ENCODE results near the gene RNF39. TPM values are rescaled to one million over a fixed set of nuclear protein-coding genes. Genes with fewer than 3 reads are reported as not detected.

The RNF39 gene
- total RNA-seq, 6 experiments from 2014 or later = not detected

DNA sequence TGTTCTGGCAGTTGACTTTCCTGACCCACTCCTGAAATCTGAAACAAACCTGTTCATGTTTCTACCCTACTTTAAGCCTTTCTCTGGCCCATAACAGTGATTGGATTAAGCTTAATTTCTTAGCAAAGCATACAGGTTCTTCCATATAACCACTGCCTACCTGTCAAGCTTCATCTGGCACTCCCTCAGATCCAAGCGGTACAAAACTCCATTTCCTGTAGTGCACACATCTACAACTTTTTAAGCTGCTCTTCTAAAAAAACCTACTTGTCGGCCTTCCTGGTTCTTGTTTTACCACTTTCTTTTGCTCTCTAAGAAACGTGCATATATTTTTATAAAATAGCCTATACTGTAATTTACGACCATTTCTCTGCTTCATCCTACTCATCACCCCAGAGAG, 9.5 kb downstream of the RNF39 start:
- H3K4me3 Mint-ChIP-seq = peak overlapping the region; percentile 99
- H3K4me1 Mint-ChIP-seq (ENCODE audit: low read depth) = peaks cover 49% of the 10 kb centered on the region
- peaks cover 44% of the 10 kb centered on the region for H3K36me3 Mint-ChIP-seq (ENCODE audit: low read depth)
- no peak for DNase-seq
- H3K27ac Mint-ChIP-seq = peak overlapping the region; percentile 99
- peaks cover 9% of the 10 kb centered on the region for H3K27me3 Mint-ChIP-seq (ENCODE audit: insufficient read depth)
- TF ChIP-seq, protein P1, sequence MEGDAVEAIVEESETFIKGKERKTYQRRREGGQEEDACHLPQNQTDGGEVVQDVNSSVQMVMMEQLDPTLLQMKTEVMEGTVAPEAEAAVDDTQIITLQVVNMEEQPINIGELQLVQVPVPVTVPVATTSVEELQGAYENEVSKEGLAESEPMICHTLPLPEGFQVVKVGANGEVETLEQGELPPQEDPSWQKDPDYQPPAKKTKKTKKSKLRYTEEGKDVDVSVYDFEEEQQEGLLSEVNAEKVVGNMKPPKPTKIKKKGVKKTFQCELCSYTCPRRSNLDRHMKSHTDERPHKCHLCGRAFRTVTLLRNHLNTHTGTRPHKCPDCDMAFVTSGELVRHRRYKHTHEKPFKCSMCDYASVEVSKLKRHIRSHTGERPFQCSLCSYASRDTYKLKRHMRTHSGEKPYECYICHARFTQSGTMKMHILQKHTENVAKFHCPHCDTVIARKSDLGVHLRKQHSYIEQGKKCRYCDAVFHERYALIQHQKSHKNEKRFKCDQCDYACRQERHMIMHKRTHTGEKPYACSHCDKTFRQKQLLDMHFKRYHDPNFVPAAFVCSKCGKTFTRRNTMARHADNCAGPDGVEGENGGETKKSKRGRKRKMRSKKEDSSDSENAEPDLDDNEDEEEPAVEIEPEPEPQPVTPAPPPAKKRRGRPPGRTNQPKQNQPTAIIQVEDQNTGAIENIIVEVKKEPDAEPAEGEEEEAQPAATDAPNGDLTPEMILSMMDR (IDR thresholded peaks at IDR 0.05) = no peak
- H3K9me3 Mint-ChIP-seq = no peaks in the 10 kb centered on the region

GRCh38 chr6:30063315-30063714, 12.3 kb downstream of the RNF39 start:
- Mint-ChIP-seq H3K36me3 (ENCODE audit: low read depth) (peaks cover 28% of the 10 kb centered on the region), H3K27ac (no peak overlapping the region), H3K27me3 (ENCODE audit: insufficient read depth) (peaks cover 9% of the 10 kb centered on the region), H3K9me3 (no peaks in the 10 kb centered on the region), H3K4me1 (ENCODE audit: low read depth) (peaks cover 61% of the 10 kb centered on the region), H3K4me3 (peak overlapping the region; percentile 59)
- TF ChIP-seq, protein P1 (IDR thresholded peaks at IDR 0.05) = no peak
- DNase-seq = no peak

DNA sequence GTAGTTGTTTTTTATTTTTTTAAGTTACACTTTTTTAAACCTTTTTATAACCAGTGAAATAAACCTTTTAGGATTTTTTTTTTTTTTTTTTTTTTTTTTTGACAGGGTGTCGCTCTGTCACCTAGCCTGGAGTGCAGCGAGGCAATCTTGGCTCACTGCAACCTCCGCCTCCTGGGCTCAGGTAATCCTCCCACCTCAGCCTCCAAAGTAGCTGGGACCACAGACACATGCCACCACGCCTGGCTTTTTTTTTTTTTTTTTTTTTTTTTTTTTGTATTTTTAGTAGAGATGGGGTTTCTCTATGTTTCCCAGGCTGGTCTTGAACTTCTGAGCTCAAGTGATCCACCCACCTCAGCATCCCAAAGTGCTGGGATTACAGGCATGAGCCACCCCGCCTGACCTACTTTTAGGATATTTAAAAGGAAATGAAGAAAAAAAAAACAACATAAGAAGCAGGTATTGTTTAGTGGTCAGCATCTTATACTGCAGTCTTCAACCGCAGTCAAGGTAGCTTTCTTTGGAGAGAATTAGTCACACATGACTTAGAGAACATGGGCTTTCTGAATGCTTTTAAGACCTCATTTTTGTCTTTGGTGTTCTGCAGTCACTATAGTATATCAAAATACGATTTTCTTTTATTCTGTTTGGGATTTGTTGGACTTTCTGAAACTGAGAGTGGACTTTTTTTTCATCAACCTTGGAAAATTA, 12.9 kb downstream of the RNF39 start:
- Mint-ChIP-seq H3K27ac (no peak overlapping the region), H3K4me3 (peak overlapping the region; percentile 98), H3K27me3 (ENCODE audit: insufficient read depth) (peaks cover 9% of the 10 kb centered on the region), H3K4me1 (ENCODE audit: low read depth) (peaks cover 54% of the 10 kb centered on the region), H3K36me3 (ENCODE audit: low read depth) (peaks cover 26% of the 10 kb centered on the region), H3K9me3 (no peaks in the 10 kb centered on the region)
- DNase-seq = no peak
- TF ChIP-seq, protein P1 (IDR thresholded peaks at IDR 0.05) = no peak

- TF ChIP-seq, protein P1 (IDR thresholded peaks at IDR 0.05) = no peak
- peak overlapping the region; percentile 98 for H3K4me3 Mint-ChIP-seq
- DNase-seq = no peak
- H3K27me3 Mint-ChIP-seq (ENCODE audit: insufficient read depth) = peaks cover 8% of the 10 kb centered on the region
- H3K9me3 Mint-ChIP-seq = no peaks in the 10 kb centered on the region
- H3K27ac Mint-ChIP-seq = peak overlapping the region; percentile 95
- peaks cover 22% of the 10 kb centered on the region for H3K36me3 Mint-ChIP-seq (ENCODE audit: low read depth)
- peaks cover 50% of the 10 kb centered on the region for H3K4me1 Mint-ChIP-seq (ENCODE audit: low read depth)
Observed at GRCh38 chr6:30061858-30062458, 13.6 kb downstream of the RNF39 start.

- TF ChIP-seq, protein P1 (IDR thresholded peaks at IDR 0.05) = no peak
Observed at GRCh38 chr6:30061092-30061857, 14.3 kb downstream of the RNF39 start, which contains the start of gene POLR1H. Gene POLR1H, plus strand, starts transcription at chr6:30061265. Its CDS starts 260 bp downstream, at chr6:30061525.

More at GRCh38 chr6:30061092-30061857, 14.3 kb downstream of the RNF39 start, which contains the start of gene POLR1H:
- Mint-ChIP-seq H3K4me3 (peak within 1 kb of the TSS; percentile 98), H3K9me3 (no peaks in the 10 kb centered on the region), H3K27me3 (ENCODE audit: insufficient read depth) (peaks cover 4% of the 10 kb centered on the region), H3K4me1 (ENCODE audit: low read depth) (peaks cover 45% of the 10 kb centered on the region), H3K27ac (peak within 1 kb of the TSS; percentile 95), H3K36me3 (ENCODE audit: low read depth) (peaks cover 22% of the 10 kb centered on the region)
- peak; percentile 94 for DNase-seq
